Epidermal melanocyte (primary cell): Measurements from ENCODE around the gene SLC7A6OS.

Source experiments
- DNase-seq: peaks from one replicate; pipeline ENCODE4 v3.0.0; 2011; ENCODE audit warnings: low spot score; ENCODE audit not compliant: insufficient read length

The SLC7A6OS gene

GRCh38 chr16:68344252-68344651 lies 33.5 kb upstream of the SLC7A6OS start:
- DNase-seq: no peak

GRCh38 chr16:68343137-68343536 lies 32.4 kb upstream of the SLC7A6OS start:
- DNase-seq: no peak

GRCh38 chr16:68342620-68343019 lies 31.9 kb upstream of the SLC7A6OS start:
- DNase-seq: no peak

- DNase-seq: no peak
Measured at GRCh38 chr16:68339214-68339613, 28.5 kb upstream of the SLC7A6OS start.

- no peak for DNase-seq
Measured at GRCh38 chr16:68338326-68339119, 27.8 kb upstream of the SLC7A6OS start.

- no peak for DNase-seq
Measured at GRCh38 chr16:68335175-68335574, 24.4 kb upstream of the SLC7A6OS start.

GRCh38 chr16:68332411-68333121 lies 21.8 kb upstream of the SLC7A6OS start:
- DNase-seq: no peak

GRCh38 chr16:68331879-68332410 lies 21.2 kb upstream of the SLC7A6OS start:
- DNase-seq: no peak

GRCh38 chr16:68328860-68329390 lies 18.2 kb upstream of the SLC7A6OS start:
- DNase-seq: no peak

- peak; percentile 85 for DNase-seq
Measured at GRCh38 chr16:68328151-68328859, 17.6 kb upstream of the SLC7A6OS start.

- DNase-seq: no peak
Measured at GRCh38 chr16:68324780-68325357, 14.1 kb upstream of the SLC7A6OS start.

GRCh38 chr16:68324336-68324735 lies 13.6 kb upstream of the SLC7A6OS start:
- DNase-seq: no peak

GRCh38 chr16:68319185-68319908 lies 8.6 kb upstream of the SLC7A6OS start:
- DNase-seq: no peak

GRCh38 chr16:68313116-68313515 lies 2.4 kb upstream of the SLC7A6OS start:
- no peak for DNase-seq

- DNase-seq: no peak
Measured at GRCh38 chr16:68310437-68310773, 341 bp downstream of the SLC7A6OS start.

GRCh38 chr16:68309799-68310198 lies 947 bp downstream of the SLC7A6OS start:
- DNase-seq: no peak

- DNase-seq: no peak
Measured at GRCh38 chr16:68306633-68307032, 4.1 kb downstream of the SLC7A6OS start.

GRCh38 chr16:68300734-68301459 lies 9.8 kb downstream of the SLC7A6OS start:
- no peak for DNase-seq

- DNase-seq: no peak
Measured at GRCh38 chr16:68299571-68300453, 10.9 kb downstream of the SLC7A6OS start.
